GM18868 (cell line): ENCODE measurements around the gene GALNT7.
A peak's percentile ranks its signal among the peaks of the same experiment; 100 is the strongest.
"Not testable (repeated sequence)": the region's sequence is repeated elsewhere in the genome, so short reads cannot be mapped to it uniquely, and the experiment has no call there.

Source experiments
- ATAC-seq: cut with Tn5 transposase; IDR thresholded peaks from one replicate; pipeline ENCODE4 v1.9.1; 2021; ENCODE audit warnings: mild to moderate bottlenecking, moderate library complexity; ENCODE audit not compliant: unreplicated experiment

The GALNT7 gene, protein sequence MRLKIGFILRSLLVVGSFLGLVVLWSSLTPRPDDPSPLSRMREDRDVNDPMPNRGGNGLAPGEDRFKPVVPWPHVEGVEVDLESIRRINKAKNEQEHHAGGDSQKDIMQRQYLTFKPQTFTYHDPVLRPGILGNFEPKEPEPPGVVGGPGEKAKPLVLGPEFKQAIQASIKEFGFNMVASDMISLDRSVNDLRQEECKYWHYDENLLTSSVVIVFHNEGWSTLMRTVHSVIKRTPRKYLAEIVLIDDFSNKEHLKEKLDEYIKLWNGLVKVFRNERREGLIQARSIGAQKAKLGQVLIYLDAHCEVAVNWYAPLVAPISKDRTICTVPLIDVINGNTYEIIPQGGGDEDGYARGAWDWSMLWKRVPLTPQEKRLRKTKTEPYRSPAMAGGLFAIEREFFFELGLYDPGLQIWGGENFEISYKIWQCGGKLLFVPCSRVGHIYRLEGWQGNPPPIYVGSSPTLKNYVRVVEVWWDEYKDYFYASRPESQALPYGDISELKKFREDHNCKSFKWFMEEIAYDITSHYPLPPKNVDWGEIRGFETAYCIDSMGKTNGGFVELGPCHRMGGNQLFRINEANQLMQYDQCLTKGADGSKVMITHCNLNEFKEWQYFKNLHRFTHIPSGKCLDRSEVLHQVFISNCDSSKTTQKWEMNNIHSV

DNA sequence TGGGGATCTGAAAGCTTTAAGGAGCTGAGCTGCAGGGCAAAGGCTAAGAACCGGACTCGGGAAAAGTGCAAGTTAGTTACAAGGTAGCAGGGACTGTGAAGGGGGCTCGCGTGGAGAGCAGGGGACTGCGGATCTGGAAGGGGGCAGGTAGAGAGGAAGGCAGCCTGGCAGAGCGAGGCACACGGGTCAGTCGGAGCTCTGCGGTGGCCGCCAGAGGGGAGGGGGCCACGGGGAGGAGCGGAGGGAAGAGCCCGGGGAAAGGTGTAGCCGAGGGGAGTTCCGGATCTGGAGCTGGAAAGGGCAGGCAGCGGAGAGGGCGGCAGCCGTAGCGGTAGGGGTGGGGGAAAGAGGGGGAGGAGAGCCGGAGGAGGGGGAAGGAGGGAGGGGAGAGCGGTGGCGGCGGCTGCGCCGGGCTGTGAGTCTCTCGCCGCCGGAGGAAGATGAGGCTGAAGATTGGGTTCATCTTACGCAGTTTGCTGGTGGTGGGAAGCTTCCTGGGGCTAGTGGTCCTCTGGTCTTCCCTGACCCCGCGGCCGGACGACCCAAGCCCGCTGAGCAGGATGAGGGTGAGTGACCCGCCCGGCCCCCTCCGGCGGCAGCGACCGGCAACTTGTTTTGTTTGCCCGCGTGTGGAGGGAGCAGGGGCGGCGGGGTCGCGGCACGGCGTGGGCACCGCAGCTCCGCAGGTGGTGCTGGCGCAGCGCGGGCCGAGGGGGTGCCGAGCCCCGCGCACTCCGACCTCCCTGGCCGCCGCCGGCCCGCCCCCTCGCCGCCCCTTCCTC is at the start of gene GALNT7:
Gene GALNT7, plus strand, starts transcription at position 416 of the 782 bp plus-strand sequence. Its CDS starts 25 bp downstream, at position 441.
- ATAC-seq = peak; percentile 37

DNA sequence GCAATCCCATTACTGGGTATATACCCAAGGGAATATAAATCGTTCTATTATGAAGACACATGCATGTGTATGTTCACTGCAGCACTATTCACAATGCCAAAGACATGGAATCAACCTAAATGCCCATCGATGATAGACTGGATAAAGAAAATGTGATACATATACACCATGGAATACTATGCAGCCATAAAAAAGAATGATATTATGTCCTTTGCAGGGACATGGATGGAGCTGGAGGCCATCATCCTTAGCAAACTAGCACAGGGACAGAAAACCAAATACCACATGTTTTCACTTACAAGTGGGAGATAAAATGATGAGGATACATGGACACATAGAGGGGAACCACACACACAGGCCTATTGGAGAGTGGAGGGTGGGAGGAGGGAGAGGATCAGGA is 49.8 kb upstream of the GALNT7 start:
- ATAC-seq = not testable (repeated sequence)

GRCh38 chr4:173119818-173120217 is 48.8 kb upstream of the GALNT7 start:
- no peak for ATAC-seq

DNA sequence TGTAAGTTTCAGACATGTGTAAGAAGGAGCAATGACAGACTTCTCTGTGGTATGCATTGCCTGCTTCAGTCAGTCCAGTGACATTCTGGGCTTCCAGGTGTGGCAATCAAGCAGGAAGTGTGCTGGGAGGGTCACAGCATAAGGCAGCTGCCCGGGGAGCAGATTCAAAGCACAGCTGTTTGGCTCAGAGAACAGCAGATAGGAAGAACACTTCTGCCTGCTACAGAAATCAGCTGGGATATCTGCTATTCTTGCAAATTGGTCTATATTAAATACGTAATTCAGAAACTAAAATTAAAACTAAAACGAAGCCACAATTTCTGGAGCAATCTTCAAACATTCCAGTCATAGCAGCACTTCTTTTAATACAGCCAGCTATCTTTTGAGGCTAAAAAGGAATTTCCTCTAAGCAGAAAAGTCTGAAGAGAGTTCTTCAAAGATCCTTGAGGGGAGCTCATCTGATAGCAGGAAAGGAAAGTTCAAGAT is 47.5 kb upstream of the GALNT7 start:
- ATAC-seq = peak; percentile 77

DNA sequence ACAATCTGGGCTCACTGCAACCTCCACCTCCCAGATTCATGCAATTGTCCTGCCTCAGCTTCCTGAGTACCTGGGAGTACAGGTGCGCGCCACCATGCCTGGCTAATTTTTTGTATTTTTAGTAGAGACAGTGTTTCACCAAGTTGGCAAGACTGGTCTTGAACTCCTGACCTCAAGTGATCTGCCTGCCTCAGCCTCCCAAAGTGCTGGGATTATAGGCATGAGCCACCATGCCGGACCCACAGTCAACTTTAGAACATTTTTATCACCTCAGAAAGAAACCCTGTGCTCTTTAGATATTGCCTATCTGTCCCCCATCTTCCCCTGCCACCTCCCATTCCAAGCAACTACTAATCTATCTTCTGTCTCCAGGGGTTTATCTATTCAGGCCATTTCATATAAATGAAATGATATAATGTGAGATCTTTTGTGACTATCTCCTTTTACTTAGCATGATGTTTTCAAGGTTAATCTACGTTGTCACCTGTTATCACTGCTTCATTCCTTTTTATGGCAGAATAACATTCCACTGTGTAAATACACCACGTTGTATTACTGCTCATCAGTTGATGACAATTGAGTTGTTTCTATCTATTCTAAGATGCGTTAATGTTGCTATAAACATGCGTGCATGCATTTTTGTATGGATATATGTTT is 44.3 kb upstream of the GALNT7 start:
- ATAC-seq = no peak

DNA sequence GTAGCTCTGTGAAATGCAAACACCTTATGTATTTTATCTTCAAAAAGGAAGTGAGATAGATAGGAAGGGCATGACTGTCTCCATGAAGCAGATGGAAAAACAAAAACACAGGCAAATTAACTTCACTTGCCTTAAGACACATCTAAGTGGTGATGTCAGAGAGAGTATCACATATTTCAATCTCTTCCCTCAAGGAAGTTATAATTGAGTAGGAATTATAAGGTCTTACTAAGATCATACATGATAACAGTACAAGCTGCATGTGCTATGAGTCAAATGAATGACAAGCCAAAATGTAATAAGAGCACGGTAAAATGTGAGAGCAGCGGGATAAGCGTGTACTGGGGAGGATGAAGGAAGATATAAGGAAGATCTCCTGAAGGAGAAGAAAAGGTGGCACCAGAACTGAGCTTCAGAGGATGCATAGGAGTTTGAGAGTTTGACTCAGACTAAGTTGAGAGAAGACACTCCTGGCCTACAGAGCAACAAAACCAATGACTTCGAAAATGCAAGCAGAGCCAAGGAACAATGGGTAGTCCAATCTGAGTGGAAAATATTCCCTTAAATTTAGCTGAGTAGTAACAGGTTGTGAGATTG is 43.3 kb upstream of the GALNT7 start:
- no peak for ATAC-seq

GRCh38 chr4:173128199-173128890 is 40.3 kb upstream of the GALNT7 start:
- ATAC-seq = peak; percentile 38

DNA sequence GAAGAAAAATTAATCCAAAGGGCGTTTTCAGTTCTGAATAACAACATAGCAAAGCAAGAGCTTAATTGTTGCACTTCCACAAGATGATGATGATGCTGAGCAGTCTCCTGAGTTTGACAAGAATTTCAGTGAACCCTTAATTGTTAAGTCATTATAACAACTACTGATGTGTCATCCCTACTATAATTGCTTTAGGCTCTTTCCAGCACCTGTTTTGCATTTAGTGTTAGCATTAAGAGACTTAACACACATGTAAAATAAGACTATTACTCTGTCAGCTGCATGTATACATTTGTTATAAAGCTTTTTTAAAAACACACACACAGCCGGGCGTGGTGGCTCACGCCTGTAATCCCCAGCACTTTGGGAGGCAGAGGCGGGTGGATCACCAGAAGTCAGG is 37.9 kb upstream of the GALNT7 start:
- no peak for ATAC-seq

- ATAC-seq = no peak
Measured at GRCh38 chr4:173134426-173134825, 34.2 kb upstream of the GALNT7 start.

DNA sequence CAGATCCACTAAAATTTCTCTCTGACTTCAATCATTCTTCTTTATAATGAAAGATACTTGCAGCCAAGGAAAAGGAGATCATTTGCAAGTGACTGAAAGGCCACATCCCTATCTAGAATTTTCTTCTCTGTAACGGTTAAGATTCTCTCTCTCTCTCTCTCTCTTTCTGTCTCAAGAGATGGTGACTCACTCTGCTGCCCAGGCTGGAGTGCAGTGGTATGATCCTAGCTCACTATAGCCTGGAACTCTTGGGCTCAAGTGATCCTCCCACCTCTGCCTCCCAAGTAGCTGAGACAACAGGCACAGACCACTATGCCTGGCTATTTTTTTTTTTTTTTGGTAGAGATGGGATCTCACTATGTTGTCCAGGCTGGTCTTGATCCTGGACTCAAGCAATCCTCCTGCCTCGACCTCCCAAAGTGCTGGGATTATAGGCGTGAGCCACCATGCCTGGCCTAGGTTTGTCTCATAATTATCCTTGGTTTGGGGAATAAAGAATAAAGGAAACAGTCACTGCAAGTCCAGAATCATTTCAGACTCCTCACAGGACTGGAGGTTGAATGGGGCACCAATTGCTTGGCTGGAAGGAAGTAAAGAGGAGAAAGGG is 33.3 kb upstream of the GALNT7 start:
- ATAC-seq = no peak

- ATAC-seq = no peak
Measured at GRCh38 chr4:173138624-173139023, 30.0 kb upstream of the GALNT7 start.

DNA sequence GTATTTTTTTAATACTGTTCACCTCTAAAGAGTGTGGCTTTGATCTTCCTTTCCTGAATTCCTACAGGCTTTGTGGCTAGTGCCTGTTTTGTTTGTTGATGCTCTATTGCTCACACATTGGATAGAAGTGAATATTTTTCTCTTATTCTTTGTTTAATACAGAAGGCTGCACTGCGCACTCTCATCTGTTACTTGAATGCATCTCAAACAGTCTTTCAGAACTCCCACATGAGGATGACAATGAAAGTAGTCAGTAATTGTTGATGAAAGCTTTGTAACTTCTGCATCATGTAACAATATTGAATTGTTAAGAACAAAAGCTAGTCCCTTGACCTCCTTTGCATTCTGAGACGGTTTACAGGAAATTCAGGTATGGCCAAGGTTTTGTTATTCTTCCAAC is 29.1 kb upstream of the GALNT7 start:
- ATAC-seq = no peak

- no peak for ATAC-seq
Measured at GRCh38 chr4:173145131-173145530, 23.5 kb upstream of the GALNT7 start.

- no peak for ATAC-seq
Measured at GRCh38 chr4:173146456-173146855, 22.2 kb upstream of the GALNT7 start.

- ATAC-seq = no peak
Measured at GRCh38 chr4:173151496-173151895, 17.1 kb upstream of the GALNT7 start.

GRCh38 chr4:173152104-173152503 is 16.5 kb upstream of the GALNT7 start:
- no peak for ATAC-seq

DNA sequence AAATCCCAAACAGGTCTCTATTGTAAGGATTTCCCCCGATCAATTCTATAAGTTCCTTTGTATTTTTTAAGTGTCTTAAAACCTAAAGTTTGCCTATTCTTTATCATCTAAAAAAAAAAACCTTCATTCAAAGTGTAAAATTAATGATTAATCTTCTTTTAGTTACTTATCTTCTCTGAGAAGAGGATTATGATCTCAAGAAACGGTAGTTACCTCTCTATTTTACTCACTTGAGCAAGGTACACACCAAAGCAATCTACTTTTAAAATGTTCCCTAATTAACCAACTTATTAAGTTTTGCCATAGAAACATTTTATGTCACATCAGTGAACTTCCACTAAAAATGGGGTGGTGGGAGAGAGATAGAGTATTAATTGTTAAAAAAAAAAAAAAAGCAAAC is 15.2 kb upstream of the GALNT7 start:
- ATAC-seq = no peak

DNA sequence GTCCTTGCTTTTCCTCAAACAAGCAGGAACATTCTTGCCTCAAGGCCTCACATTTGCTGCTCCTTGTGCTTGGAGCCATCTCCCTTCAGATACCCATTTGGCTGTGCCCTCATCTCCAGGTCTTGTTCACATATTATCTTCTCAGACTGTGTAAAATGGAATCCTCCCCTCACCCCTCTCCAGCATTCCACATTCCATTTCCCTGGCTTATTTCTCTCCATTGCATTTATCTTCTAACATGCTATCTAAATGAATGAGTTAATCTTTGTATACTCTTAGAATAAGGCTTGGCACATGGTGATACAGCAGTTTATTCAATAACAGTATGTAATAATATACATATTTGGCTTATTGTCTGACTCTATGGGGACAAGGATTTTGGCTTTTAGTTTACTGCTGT is 8.8 kb upstream of the GALNT7 start:
- no peak for ATAC-seq

DNA sequence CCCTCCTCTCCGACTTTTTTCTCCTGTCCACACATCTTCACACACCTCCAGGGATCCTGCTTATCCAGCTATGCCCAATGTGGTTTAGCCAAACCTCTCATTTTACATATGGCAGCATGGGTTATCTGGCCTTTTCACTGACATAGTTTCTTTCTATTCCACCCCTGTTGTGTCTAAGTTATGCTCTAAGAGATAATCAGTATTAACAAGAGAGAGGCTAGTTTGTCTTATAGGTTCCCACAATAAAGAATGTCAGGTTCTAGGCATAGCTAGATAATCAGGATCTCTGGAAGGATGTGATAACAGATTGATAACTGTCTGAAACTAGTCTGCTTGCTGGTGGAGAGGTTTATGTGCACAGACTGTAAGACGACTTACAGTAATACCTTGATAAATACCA is 7.7 kb upstream of the GALNT7 start:
- no peak for ATAC-seq

DNA sequence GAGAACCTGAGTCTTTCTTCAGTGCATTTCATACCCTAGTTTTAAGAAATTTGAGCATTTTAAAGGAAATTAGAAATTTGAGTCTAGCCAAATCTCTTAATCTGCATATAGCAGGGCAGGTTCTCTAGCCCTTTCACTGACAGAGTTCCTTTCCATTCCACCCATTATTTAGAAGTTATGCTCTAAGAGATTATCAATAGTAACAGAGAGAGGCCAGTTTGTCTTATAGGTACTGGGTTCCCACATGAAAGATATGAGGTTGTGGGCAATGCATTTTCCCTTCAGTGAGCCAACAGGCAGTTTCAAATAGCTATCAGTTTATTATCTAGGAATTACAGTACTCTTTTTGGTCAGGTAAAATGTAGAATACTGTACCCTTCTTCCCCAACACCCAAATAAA is 7.3 kb upstream of the GALNT7 start:
- no peak for ATAC-seq
